Mucosa of rectum (tissue), 2 donors: ENCODE results near the gene SLC16A6.
A peak's percentile ranks its signal among the peaks of the same experiment; 100 is the strongest.
"Not testable (repeated sequence)": the region's sequence is repeated elsewhere in the genome, so short reads cannot be mapped to it uniquely, and the experiment has no call there.

Experiments
- H3K27ac ChIP-seq, 2 donors: one replicate each; pipeline ENCODE4 v1.7.0; 2013; ENCODE audit warnings: inconsistent platforms in 2 of 2, low read depth in 2 of 2, low read length in 2 of 2
- H3K27me3 ChIP-seq, 2 donors: one replicate each; pipeline ENCODE4 v1.7.0; 2013; ENCODE audit warnings: low read length in 2 of 2; ENCODE audit not compliant: control insufficient read depth in 2 of 2, insufficient read depth in 2 of 2
- H3K36me3 ChIP-seq, 2 donors: one replicate each; pipeline ENCODE4 v1.7.0; 2013; ENCODE audit warnings: low read length in 2 of 2; ENCODE audit not compliant: control insufficient read depth in 2 of 2, insufficient read depth in 2 of 2
- H3K4me1 ChIP-seq, 2 donors: one replicate each; pipeline ENCODE4 v1.7.0; 2013; ENCODE audit warnings: low read length in 2 of 2, mild to moderate bottlenecking in 1 of 2; ENCODE audit not compliant: control insufficient read depth in 2 of 2, insufficient read depth in 2 of 2
- H3K4me3 ChIP-seq, 2 donors: one replicate each; pipeline ENCODE4 v1.7.0; 2013; ENCODE audit warnings: low read length in 2 of 2
- H3K9ac ChIP-seq, 2 donors: one replicate each; pipeline ENCODE4 v1.7.0; 2013; ENCODE audit warnings: low read length in 2 of 2, low read depth in 1 of 2, mild to moderate bottlenecking in 1 of 2
- H3K9me3 ChIP-seq, 2 donors: one replicate each; pipeline ENCODE4 v1.7.0; 2013; ENCODE audit warnings: low read length in 2 of 2; ENCODE audit not compliant: control insufficient read depth in 2 of 2
- donor health status: healthy.
- donor health status: Normal muscosa, but diverticular disease.

SLC16A6 gene

DNA sequence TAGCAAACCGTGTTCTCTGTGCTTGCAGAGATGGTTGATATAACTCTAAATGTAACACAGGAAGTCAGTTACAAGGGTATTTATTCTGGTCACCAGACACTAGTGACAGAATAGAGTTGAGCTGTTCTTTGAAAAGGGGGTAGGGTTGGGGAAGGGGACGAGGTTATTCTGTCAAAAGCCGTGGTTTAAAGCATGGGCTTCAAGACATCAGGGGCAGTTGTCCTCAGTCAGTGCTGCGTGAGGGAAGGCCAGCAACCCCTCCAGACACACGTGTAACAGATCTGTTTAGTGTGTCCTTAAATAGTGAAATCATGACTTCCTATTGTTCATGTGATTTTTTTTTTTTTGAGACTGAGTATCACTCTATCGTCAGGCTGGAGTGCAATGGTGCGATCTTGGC, 37.5 kb downstream of the SLC16A6 start:
- not testable (repeated sequence) for H3K4me3 ChIP-seq, H3K9me3 ChIP-seq, H3K9ac ChIP-seq, H3K27me3 ChIP-seq
- Histone ChIP-seq H3K4me1 (peaks cover 8 to 10% of the 10 kb centered on the region in 2 donors), H3K27ac (peak overlapping the region in 1 of 2 donors; percentile 23), H3K36me3 (peaks cover 17 to 24% of the 10 kb centered on the region in 2 donors)

DNA sequence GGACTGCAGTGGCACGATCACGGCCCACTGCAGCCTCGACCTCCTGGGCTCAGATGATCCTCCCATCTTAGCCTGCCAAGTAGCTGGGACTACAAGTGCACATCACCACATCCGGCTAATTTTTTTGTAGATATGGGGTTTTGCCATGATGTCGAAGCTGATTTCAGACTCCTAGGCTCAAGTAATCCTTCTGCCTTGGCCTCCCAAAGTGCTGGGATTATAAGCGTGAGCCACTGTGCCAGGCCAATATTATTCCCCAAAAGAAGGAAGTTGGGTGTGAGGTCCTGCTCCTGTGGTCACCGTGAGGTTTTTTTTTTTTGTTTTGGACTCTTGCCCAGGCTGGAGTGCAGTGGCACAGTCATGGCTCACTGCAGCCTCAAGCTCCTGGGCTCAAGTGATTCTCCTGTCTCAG, 41.6 kb downstream of the SLC16A6 start:
- peaks cover 5 to 9% of the 10 kb centered on the region in 2 donors for H3K36me3 ChIP-seq
- H3K27me3 ChIP-seq, result no peaks in the 10 kb centered on the region
- H3K9me3 ChIP-seq, result no peaks in the 10 kb centered on the region
- peaks cover 7 to 12% of the 10 kb centered on the region in 2 donors for H3K4me1 ChIP-seq
- no peak overlapping the region for H3K9ac ChIP-seq
- no peak overlapping the region for H3K4me3 ChIP-seq
- H3K27ac ChIP-seq, result peak overlapping the region in 1 of 2 donors; percentile 95

- peaks cover 5 to 9% of the 10 kb centered on the region in 2 donors for H3K36me3 ChIP-seq
- H3K27ac ChIP-seq, result peak overlapping the region; percentile 85 to 95
- no peaks in the 10 kb centered on the region for H3K27me3 ChIP-seq
- H3K9me3 ChIP-seq, result no peaks in the 10 kb centered on the region
- H3K4me1 ChIP-seq, result peaks cover 7 to 12% of the 10 kb centered on the region in 2 donors
- H3K4me3 ChIP-seq, result peak overlapping the region in 1 of 2 donors; percentile 90
- peak overlapping the region; percentile 97 to 98 for H3K9ac ChIP-seq
These were observed 42.0 kb downstream of the SLC16A6 start for GRCh38 chr17:68248891-68249290.

- peak overlapping the region; percentile 90 to 94 for H3K4me3 ChIP-seq
- no peaks in the 10 kb centered on the region for H3K9me3 ChIP-seq
- peaks cover 7 to 12% of the 10 kb centered on the region in 2 donors for H3K4me1 ChIP-seq
- H3K9ac ChIP-seq, result peak overlapping the region; percentile 97 to 98
- no peaks in the 10 kb centered on the region for H3K27me3 ChIP-seq
- H3K36me3 ChIP-seq, result peaks cover 5 to 7% of the 10 kb centered on the region in 2 donors
- H3K27ac ChIP-seq, result peak overlapping the region; percentile 85 to 95
These were observed 42.6 kb downstream of the SLC16A6 start for GRCh38 chr17:68248199-68248825.

DNA sequence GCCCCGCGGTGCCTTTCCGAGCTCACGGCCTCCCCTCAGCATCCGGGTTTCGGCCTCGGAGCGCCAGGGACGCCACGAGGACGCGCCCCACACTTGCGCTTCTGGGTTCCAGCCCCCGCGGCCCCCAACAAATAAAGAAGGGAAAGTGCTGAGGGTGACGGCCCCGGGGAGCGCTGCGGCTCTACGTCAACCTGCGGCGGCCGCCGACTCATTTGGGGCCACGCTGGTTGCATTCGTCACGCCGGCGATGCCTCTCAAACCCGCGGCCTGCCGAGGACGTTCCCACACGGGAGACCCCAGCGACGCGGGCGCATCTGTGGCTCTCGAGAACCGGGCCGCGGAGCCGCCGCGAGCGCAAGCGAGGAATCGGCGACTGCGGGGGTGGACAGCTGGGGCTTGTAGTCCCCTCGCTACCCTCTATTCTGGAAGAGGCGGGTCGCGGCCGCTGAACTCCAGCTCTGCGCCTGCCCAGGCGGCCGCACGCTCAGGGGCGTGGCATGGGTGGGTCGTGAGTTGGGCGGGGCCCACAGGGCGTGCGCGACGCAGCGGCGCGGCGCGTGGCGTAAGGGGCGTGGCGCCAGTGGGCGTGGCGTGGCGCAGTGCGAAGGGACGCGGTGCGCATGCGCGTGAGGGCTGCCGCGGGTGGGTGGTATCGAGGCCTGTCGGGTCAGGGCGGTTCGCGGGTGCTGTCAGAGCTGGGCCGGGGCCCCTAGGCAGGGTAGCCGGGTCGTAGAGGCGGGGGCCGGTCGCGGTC, 43.3 kb downstream of the SLC16A6 start, which contains the start of gene AMZ2:
Gene AMZ2, plus strand, starts transcription at position 599 of the 754 bp plus-strand sequence. CDS start 2,145 bp downstream, outside the sequence.
- Histone ChIP-seq H3K4me3 (peak within 1 kb of the TSS; percentile 90 to 94), H3K27me3 (no peaks in the 10 kb centered on the region), H3K36me3 (peaks cover 5 to 7% of the 10 kb centered on the region in 2 donors)

DNA sequence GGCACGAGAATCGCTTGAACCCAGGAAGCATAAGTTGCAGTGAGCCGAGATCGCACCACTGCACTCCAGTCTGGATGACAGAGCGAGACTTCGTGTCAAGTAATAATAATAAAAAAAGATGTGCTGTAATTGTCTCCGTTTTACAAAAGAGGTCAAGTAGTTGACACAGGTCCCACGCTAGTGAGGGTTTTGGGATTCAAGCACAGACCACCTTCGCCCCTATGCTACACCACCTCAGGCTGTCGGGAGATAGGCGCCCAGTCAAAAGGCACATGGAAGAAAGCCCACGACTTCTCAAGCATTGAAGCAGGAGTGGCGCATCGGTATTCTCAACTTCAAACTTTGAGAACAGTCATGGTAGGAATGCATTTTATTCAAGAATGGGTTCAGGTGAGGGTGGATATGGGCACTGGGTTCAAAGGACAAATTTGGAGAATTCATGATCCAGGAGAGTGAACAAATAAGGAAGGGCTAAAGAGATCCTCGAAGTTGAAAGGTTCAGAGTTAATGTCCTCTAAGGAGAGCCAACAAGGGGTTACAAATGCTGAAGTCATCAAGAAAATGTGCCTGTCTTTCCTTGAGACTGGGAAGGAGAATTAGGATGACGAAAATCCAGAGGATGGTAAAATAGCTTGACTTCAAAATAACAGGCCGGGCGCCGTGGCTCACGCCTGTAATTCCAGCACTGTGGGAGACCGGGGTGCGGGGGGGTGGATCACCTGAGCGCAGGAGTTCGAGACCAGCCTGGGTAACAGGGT, 44.5 kb downstream of the SLC16A6 start:
- Histone ChIP-seq H3K9ac (no peak overlapping the region), H3K4me3 (no peak overlapping the region), H3K27ac (peak overlapping the region in 1 of 2 donors; percentile 95), H3K36me3 (peaks cover 4% of the 10 kb centered on the region in 2 donors), H3K4me1 (peaks cover 7 to 12% of the 10 kb centered on the region in 2 donors), H3K9me3 (no peaks in the 10 kb centered on the region), H3K27me3 (no peaks in the 10 kb centered on the region)

More for the DNA sequence above, 43.3 kb downstream of the SLC16A6 start, which contains the start of gene AMZ2:
- H3K9me3 ChIP-seq, result no peaks in the 10 kb centered on the region
- H3K9ac ChIP-seq, result peak within 1 kb of the TSS; percentile 97 to 98
- peaks cover 7 to 12% of the 10 kb centered on the region in 2 donors for H3K4me1 ChIP-seq
- peak within 1 kb of the TSS; percentile 85 to 95 for H3K27ac ChIP-seq

DNA sequence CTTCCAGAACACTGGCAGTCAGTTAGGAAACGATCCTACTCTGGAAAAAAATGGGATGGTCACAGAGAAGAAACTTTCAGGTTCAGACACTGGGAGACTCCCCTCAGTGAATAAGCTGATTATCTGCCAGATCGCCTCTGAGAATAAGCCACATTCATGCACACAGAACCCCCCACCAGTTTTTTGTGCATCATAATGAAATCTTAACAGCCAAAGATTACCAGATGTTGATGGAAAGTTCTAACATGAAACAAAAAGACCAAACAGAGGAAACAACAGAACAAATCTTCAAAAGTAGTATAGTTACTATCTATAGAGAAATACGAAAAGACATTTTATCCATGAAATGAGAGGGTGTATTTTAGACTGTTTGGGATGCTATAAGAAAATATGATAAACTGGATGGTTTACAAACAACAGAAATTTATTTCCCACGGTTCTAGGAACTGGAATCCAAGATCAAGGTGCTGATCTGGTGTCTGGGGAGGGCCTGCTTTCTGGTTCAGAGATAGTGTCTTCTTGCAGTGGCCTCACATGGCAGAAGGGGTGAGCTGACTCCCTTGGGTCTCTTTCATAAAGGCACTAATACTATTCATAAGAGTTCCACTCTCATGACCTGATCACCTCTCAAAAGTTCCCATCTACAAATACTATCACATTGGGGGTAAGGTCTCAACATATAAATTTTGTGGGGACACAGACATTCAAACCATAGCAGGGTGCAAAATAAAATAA, 51.1 kb downstream of the SLC16A6 start:
- Histone ChIP-seq H3K27me3 (no peaks in the 10 kb centered on the region), H3K27ac (peak overlapping the region in 1 of 2 donors; percentile 87), H3K36me3 (no peaks in the 10 kb centered on the region), H3K4me1 (peaks cover 0 to 6% of the 10 kb centered on the region in 2 donors), H3K4me3 (no peak overlapping the region), H3K9me3 (no peaks in the 10 kb centered on the region), H3K9ac (no peak overlapping the region)

- H3K27me3 ChIP-seq, result no peaks in the 10 kb centered on the region
- H3K9me3 ChIP-seq, result no peaks in the 10 kb centered on the region
- peaks cover 0 to 6% of the 10 kb centered on the region in 2 donors for H3K4me1 ChIP-seq
- peak overlapping the region; percentile 27 to 87 for H3K27ac ChIP-seq
- no peaks in the 10 kb centered on the region for H3K36me3 ChIP-seq
- no peak overlapping the region for H3K4me3 ChIP-seq
- no peak overlapping the region for H3K9ac ChIP-seq
These were observed 52.1 kb downstream of the SLC16A6 start for GRCh38 chr17:68238871-68239253.

DNA sequence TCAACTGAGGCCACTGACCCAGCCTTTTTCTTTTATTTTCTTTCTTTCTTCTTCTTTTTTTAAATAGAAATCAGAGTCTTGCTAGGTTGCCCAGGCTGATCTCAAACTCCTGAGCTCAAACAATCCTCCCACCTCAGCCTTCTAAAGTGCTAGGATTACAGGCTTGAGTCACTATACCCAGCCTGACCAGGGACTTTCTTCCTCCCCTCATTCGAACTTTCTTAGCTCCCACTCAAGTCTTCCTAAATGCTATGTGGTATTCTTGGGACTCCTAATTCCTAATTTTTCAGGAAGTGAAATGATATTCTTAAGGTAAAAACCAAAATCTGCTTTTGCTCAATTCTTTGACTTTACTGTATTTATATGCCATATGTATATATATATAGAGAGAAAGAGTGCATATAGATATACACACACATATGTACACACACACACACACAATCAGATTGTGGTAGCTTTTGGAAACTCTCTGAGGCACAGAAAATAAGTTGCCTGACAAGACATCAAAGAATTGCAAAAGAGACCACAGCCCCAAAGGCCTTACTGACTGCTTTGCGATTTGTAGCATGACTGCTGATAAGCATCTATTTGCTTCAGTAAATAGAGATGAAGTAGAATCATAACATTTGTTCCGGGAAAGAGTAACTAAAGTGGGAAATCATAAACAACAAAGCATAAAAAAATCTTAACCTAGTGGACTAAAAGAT, 52.6 kb downstream of the SLC16A6 start:
- Histone ChIP-seq H3K27me3 (no peaks in the 10 kb centered on the region), H3K9me3 (no peaks in the 10 kb centered on the region), H3K4me3 (peak overlapping the region in 1 of 2 donors; percentile 53), H3K4me1 (peaks cover 0 to 6% of the 10 kb centered on the region in 2 donors), H3K9ac (peak overlapping the region in 1 of 2 donors; percentile 56), H3K27ac (peak overlapping the region; percentile 80 to 87), H3K36me3 (no peaks in the 10 kb centered on the region)
